ENCODE results near the gene LMTK3. TPM values are rescaled to one million over a fixed set of nuclear protein-coding genes. Genes with fewer than 3 reads are reported as not detected.

The LMTK3 gene
- total and polyA plus RNA-seq, 7 donors = 0.14 to 1.7 (median 0.65) TPM; not detected in 3

- whole genome bisulfite sequencing, 2 donors = 74 to 93% methylated on average over 5 of the region's 5 CpGs
- TF ChIP-seq, protein P1, sequence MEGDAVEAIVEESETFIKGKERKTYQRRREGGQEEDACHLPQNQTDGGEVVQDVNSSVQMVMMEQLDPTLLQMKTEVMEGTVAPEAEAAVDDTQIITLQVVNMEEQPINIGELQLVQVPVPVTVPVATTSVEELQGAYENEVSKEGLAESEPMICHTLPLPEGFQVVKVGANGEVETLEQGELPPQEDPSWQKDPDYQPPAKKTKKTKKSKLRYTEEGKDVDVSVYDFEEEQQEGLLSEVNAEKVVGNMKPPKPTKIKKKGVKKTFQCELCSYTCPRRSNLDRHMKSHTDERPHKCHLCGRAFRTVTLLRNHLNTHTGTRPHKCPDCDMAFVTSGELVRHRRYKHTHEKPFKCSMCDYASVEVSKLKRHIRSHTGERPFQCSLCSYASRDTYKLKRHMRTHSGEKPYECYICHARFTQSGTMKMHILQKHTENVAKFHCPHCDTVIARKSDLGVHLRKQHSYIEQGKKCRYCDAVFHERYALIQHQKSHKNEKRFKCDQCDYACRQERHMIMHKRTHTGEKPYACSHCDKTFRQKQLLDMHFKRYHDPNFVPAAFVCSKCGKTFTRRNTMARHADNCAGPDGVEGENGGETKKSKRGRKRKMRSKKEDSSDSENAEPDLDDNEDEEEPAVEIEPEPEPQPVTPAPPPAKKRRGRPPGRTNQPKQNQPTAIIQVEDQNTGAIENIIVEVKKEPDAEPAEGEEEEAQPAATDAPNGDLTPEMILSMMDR (IDR thresholded peaks at IDR 0.05) = peak; percentile 22 to 53 (median 38)
- TF ChIP-seq EP300 (IDR thresholded peaks at IDR 0.05) = no peak
- H3K27ac ChIP-seq = no peak overlapping the region
- no peak for DNase-seq
- intact Hi-C loops (cut with DNase I) = loop anchor here (2.0 kb wide), 1 partner anchor 81 kb away; no protein-coding TSS in a partner anchor
- no peaks in the 10 kb centered on the region for H3K36me3 ChIP-seq
- H3K4me1 ChIP-seq = peaks cover 0 to 13% (median 8%) of the 10 kb centered on the region in 4 donors
- no peak overlapping the region for H3K4me3 ChIP-seq
- H3K27me3 ChIP-seq = peaks cover 10 to 29% (median 25%) of the 10 kb centered on the region in 3 donors
- no peaks in the 10 kb centered on the region for H3K9me3 ChIP-seq
Measured at GRCh38 chr19:48506138-48506733, 5.4 kb downstream of the LMTK3 start.

- intact Hi-C loops (cut with DNase I) = no loop called here
Measured at GRCh38 chr19:48502350-48503018, 9.2 kb downstream of the LMTK3 start.

GRCh38 chr19:48501494-48502349 lies 9.9 kb downstream of the LMTK3 start:
- Histone ChIP-seq H3K36me3 (no peaks in the 10 kb centered on the region), H3K4me1 (peaks cover 0 to 25% (median 22%) of the 10 kb centered on the region in 4 donors), H3K27me3 (peaks cover 38 to 59% (median 56%) of the 10 kb centered on the region in 3 donors), H3K4me3 (no peak overlapping the region), H3K27ac (no peak overlapping the region), H3K9me3 (no peaks in the 10 kb centered on the region)
- 4% methylated on average over 20 of the region's 20 CpGs for WGBS, 2 donors
- no peak for DNase-seq
- intact Hi-C loops (cut with DNase I) = no loop called here
- no peak for TF ChIP-seq POLR2A (IDR thresholded peaks at IDR 0.05)
- no peak for TF ChIP-seq EP300 (IDR thresholded peaks at IDR 0.05)
- TF ChIP-seq, protein P1 (IDR thresholded peaks at IDR 0.05) = no peak
- no peak for TF ChIP-seq POLR2AphosphoS5 (IDR thresholded peaks at IDR 0.05)

More at GRCh38 chr19:48502350-48503018, 9.2 kb downstream of the LMTK3 start:
- Histone ChIP-seq H3K27me3 (peaks cover 38 to 54% (median 53%) of the 10 kb centered on the region in 3 donors), H3K27ac (no peak overlapping the region), H3K4me1 (peaks cover 0 to 21% (median 20%) of the 10 kb centered on the region in 4 donors), H3K4me3 (no peak overlapping the region), H3K9me3 (no peaks in the 10 kb centered on the region), H3K36me3 (no peaks in the 10 kb centered on the region)
- 27 to 31% methylated on average over 27 of the region's 27 CpGs for WGBS, 2 donors
- TF ChIP-seq POLR2AphosphoS5 (IDR thresholded peaks at IDR 0.05) = no peak
- no peak for TF ChIP-seq POLR2A (IDR thresholded peaks at IDR 0.05)
- TF ChIP-seq, protein P1 (IDR thresholded peaks at IDR 0.05) = no peak
- TF ChIP-seq EP300 (IDR thresholded peaks at IDR 0.05) = no peak
- no peak for DNase-seq

- no peak for DNase-seq
- Histone ChIP-seq H3K27me3 (peaks cover 38 to 59% (median 56%) of the 10 kb centered on the region in 3 donors), H3K27ac (no peak overlapping the region), H3K36me3 (no peaks in the 10 kb centered on the region), H3K9me3 (no peaks in the 10 kb centered on the region), H3K4me1 (peaks cover 0 to 25% (median 22%) of the 10 kb centered on the region in 4 donors), H3K4me3 (no peak overlapping the region)
- intact Hi-C loops (cut with DNase I) = no loop called here
- TF ChIP-seq, protein P1 (IDR thresholded peaks at IDR 0.05) = no peak
- TF ChIP-seq POLR2AphosphoS5 (IDR thresholded peaks at IDR 0.05) (no peak), EP300 (IDR thresholded peaks at IDR 0.05) (no peak), POLR2A (IDR thresholded peaks at IDR 0.05) (no peak)
- WGBS, 2 donors = 41 to 53% methylated on average over 32 of the region's 32 CpGs
Measured at GRCh38 chr19:48500830-48501493, 10.7 kb downstream of the LMTK3 start.
